Measurements from ENCODE around the gene GOLGA6C.
"Not testable (repeated sequence)": the region's sequence is repeated elsewhere in the genome, so short reads cannot be mapped to it uniquely, and the experiment has no call there.

The GOLGA6C gene

DNA sequence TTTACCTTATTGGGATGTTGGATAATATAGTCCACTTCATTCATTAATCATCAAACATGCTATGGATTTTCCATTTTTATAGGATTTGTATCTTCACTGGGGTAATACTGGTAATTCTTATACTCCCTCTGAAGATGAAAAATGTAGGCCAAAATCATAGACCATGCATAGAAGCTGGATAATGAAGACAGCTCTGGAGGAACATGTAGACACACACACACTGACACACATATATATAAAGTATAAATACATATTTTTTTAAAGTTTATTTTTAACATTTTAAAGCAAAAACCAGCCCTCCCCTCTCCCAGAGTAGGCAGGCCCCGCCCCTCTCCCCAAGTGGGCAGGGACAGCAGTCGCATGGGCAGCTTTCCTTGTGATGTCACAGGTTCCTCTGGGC, at the start of gene GOLGA6C:
GOLGA6C (plus strand) TSS at position 301 of the 400 bp plus-strand sequence. CDS start 265 bp downstream, outside the sequence.
- not testable (repeated sequence) for H3K9ac ChIP-seq (ENCODE audit: low read length); H3K27me3 ChIP-seq (ENCODE audit: control insufficient read depth, insufficient read depth, low read length); H3K4me3 ChIP-seq (ENCODE audit: low read length); H3K4me1 ChIP-seq (ENCODE audit: control insufficient read depth, insufficient read depth, low read length); H3K36me3 ChIP-seq (ENCODE audit: control insufficient read depth, insufficient read depth, low read length); H3K27ac ChIP-seq (ENCODE audit: low read depth, low read length)

GRCh38 chr15:75208501-75209288, 49.4 kb upstream of the GOLGA6C start:
- Histone ChIP-seq H3K27ac (ENCODE audit: low read depth, low read length) (no peak overlapping the region), H3K9ac (ENCODE audit: low read length) (no peak overlapping the region), H3K36me3 (ENCODE audit: control insufficient read depth, insufficient read depth, low read length) (peaks cover 38% of the 10 kb centered on the region), H3K4me3 (ENCODE audit: low read length) (no peak overlapping the region), H3K4me1 (ENCODE audit: control insufficient read depth, insufficient read depth, low read length) (peaks cover 2% of the 10 kb centered on the region), H3K27me3 (ENCODE audit: control insufficient read depth, insufficient read depth, low read length) (no peaks in the 10 kb centered on the region)

- peaks cover 2% of the 10 kb centered on the region for H3K4me1 ChIP-seq (ENCODE audit: control insufficient read depth, insufficient read depth, low read length)
- H3K27ac ChIP-seq (ENCODE audit: low read depth, low read length): no peak overlapping the region
- peaks cover 38% of the 10 kb centered on the region for H3K36me3 ChIP-seq (ENCODE audit: control insufficient read depth, insufficient read depth, low read length)
Observed at GRCh38 chr15:75209289-75209676, 48.9 kb upstream of the GOLGA6C start.

DNA sequence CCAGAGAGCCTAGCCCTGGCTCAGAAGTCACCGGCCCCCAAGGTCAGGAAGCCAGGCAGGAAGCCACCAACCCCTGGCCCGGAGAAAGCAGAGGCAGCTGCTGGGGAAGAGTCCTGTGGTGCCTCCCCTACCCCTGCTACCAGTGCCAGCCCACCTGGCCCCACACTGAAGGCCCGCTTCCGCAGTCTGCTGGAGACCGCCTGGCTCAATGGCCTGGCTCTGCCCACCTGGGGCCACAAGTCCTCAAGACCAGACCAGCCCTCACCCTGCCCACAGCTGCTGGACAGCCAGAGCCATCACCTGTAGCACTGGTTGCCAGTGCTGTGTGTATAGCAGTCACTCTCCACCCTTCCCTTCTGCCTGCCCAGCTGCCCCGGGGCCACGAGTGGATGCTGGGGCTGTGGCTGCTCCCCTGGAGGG, 47.3 kb upstream of the GOLGA6C start:
- Histone ChIP-seq H3K9ac (ENCODE audit: low read length) (no peak overlapping the region), H3K4me1 (ENCODE audit: control insufficient read depth, insufficient read depth, low read length) (no peaks in the 10 kb centered on the region), H3K27ac (ENCODE audit: low read depth, low read length) (no peak overlapping the region), H3K4me3 (ENCODE audit: low read length) (no peak overlapping the region), H3K36me3 (ENCODE audit: control insufficient read depth, insufficient read depth, low read length) (peaks cover 38% of the 10 kb centered on the region), H3K27me3 (ENCODE audit: control insufficient read depth, insufficient read depth, low read length) (no peaks in the 10 kb centered on the region)

More at GRCh38 chr15:75209289-75209676, 48.9 kb upstream of the GOLGA6C start:
- no peak overlapping the region for H3K9ac ChIP-seq (ENCODE audit: low read length)
- H3K27me3 ChIP-seq (ENCODE audit: control insufficient read depth, insufficient read depth, low read length): no peaks in the 10 kb centered on the region
- H3K4me3 ChIP-seq (ENCODE audit: low read length): no peak overlapping the region

DNA sequence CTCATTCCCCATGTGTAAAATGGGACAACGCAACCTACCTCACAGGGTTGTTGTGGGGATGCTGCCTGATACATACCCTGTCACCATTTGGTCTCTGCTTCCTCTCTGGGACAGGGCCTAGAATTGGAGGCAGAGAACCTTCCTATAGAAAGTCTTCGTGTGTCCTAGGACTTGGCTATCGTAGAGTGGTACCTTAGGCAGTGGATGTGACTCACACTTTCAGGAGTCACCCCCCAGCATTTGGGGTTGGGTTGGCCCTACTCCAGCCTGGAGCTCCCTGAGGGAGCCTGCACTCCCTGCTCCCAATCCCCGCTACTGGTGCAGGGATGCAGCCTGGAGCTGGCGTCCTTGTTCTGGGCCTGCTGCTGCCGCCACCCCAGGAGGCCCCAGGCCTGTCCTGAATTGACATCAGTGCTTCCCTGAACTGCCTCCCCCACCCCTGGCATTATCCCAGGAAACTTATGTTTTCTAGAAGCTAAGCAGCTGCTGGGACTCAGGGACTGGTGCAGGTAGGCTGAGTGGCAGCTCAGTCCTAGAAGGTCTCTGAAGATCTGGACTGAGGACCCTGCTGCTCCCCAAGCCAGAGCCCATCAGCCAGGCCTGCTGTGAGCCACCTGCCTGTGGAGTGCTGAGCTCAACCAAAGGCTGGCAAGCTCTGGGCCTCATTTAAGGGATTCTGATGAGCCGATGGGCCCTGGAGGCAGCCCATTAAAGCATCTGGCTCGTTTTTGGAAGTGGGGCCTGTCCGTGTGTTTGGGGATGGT, 46.5 kb upstream of the GOLGA6C start:
- Histone ChIP-seq H3K36me3 (ENCODE audit: control insufficient read depth, insufficient read depth, low read length) (peaks cover 34% of the 10 kb centered on the region), H3K4me1 (ENCODE audit: control insufficient read depth, insufficient read depth, low read length) (no peaks in the 10 kb centered on the region)

DNA sequence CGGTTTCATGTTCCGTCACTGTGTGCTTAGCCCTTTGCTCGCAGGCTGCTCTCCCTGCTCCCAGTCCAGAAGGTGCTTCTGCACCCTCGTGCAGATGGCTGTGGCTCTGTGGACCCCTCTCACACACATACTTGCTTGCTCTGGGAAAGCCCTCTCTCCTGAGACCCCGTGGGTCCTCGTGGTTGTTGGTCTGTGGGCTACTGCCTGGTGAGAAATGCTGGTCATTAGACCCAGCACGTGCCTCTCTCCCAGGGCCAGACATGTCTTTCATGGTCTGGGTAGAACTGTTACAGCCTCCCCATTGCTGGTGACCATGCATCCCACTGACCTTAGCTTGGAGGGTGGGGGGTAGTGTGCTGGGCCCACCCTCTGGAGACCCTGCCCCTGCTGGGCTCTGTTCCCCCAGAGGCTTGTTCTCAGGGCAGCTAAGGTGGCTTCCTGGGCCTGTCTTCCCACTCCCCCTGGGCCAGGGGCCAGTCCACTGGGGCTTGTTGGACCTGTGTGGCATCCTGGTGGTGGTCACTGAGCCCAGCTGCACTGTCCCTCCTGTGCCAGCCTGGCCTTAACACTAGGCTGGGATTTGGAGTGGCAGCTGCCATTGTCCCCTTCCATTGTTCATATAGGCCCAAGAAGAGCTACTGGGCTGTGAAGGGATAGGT, 45.8 kb upstream of the GOLGA6C start:
- no peaks in the 10 kb centered on the region for H3K27me3 ChIP-seq (ENCODE audit: control insufficient read depth, insufficient read depth, low read length)
- peaks cover 34% of the 10 kb centered on the region for H3K36me3 ChIP-seq (ENCODE audit: control insufficient read depth, insufficient read depth, low read length)
- H3K27ac ChIP-seq (ENCODE audit: low read depth, low read length): no peak overlapping the region
- no peaks in the 10 kb centered on the region for H3K4me1 ChIP-seq (ENCODE audit: control insufficient read depth, insufficient read depth, low read length)
- no peak overlapping the region for H3K9ac ChIP-seq (ENCODE audit: low read length)
- H3K4me3 ChIP-seq (ENCODE audit: low read length): no peak overlapping the region

More for the DNA sequence above, 46.5 kb upstream of the GOLGA6C start:
- Histone ChIP-seq H3K9ac (ENCODE audit: low read length) (no peak overlapping the region), H3K27ac (ENCODE audit: low read depth, low read length) (no peak overlapping the region), H3K27me3 (ENCODE audit: control insufficient read depth, insufficient read depth, low read length) (no peaks in the 10 kb centered on the region), H3K4me3 (ENCODE audit: low read length) (no peak overlapping the region)

DNA sequence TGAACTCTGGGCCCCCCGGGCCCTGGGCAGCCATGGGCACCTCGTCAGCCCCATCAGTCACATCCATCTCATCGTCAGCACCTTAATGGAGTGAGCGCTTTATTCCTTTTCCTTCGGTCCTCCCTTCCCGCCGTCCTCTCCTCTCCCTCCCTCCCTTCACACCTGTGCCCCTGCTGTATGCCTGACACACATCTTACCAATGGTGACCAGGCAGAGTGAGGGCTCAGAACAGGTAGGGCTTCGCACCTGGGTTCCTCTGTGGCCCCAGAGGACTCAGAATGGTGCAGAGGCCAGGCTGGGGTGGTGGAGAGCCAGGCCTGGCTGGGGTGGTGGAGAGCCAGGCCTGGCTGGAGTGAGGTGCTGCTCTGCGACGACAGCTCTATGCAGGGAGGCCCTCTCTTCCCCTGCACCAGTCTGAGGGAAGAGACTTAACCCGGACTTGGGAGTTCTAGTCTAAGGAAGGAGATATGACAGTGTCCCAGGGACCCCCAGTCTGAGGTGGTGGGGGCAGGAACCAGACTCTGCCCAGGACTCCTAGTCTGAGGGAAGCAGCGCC, 44.8 kb upstream of the GOLGA6C start:
- Histone ChIP-seq H3K9ac (ENCODE audit: low read length) (no peak overlapping the region), H3K4me1 (ENCODE audit: control insufficient read depth, insufficient read depth, low read length) (no peaks in the 10 kb centered on the region), H3K27ac (ENCODE audit: low read depth, low read length) (no peak overlapping the region), H3K36me3 (ENCODE audit: control insufficient read depth, insufficient read depth, low read length) (peaks cover 26% of the 10 kb centered on the region), H3K4me3 (ENCODE audit: low read length) (no peak overlapping the region), H3K27me3 (ENCODE audit: control insufficient read depth, insufficient read depth, low read length) (no peaks in the 10 kb centered on the region)

DNA sequence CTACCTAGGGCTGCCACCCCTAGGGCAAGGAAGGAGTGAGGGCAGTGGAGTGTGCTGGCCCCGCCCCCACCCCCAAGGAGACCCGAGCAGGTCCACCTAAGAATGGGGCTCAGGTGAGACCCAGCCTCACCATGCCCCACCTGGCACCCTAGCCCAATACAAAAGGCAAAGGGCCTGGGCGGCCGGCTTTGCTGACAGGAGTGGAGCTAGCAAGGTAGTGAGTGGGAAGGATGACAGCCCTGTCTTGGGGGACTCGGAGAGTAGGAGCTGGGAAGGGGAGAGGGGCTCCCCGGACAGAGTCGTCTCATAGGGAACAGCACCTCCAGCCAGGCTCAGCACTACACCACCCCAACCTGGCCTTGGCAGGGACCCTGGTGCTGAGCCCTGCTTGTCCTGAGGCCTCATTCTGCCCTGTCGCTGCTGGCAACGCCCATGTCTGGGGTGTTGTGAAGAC, 44.3 kb upstream of the GOLGA6C start:
- peaks cover 22% of the 10 kb centered on the region for H3K36me3 ChIP-seq (ENCODE audit: control insufficient read depth, insufficient read depth, low read length)
- no peaks in the 10 kb centered on the region for H3K27me3 ChIP-seq (ENCODE audit: control insufficient read depth, insufficient read depth, low read length)
- no peak overlapping the region for H3K9ac ChIP-seq (ENCODE audit: low read length)
- no peak overlapping the region for H3K27ac ChIP-seq (ENCODE audit: low read depth, low read length)
- H3K4me3 ChIP-seq (ENCODE audit: low read length): no peak overlapping the region
- no peaks in the 10 kb centered on the region for H3K4me1 ChIP-seq (ENCODE audit: control insufficient read depth, insufficient read depth, low read length)

DNA sequence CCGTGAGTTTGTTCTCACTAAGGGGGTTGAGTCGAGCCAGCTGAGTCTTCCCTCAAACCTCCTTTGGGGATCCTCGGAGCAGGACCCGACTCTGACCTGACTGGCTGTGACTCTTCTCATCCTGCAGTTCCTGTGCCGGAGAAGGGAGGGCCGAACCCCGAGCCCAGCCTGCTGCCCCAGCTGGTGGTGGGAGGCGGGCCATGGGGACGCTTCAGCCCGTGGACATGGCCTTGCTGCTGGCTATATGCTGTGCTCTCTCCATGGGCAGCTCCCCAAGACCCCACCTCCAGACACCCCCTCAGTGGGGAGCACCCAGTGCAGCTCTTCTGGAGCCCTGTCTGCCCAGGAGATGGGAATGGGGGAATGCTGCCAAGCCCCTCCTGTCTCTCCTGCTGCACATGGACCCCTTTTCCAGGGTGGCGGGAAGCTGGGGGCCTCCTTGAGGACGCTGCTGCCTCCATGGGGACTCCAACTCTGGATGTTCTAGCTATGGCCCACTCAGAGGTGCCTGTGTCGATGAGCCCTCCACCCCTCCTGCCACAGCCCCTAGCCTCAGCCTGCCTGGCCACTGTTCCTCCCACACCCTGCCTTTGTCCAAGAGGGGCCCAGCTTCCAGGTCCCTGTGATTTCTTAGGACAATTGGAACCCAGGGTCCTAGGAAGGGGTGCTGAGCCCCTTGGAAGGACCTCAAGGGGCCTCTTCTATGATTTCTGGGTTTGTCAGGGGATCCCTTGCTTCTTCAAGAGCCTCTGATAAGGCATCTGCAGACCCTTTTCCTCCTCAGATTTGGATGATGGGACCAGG, 43.6 kb upstream of the GOLGA6C start:
- H3K36me3 ChIP-seq (ENCODE audit: control insufficient read depth, insufficient read depth, low read length): peaks cover 15% of the 10 kb centered on the region

GRCh38 chr15:75215107-75216004, 42.8 kb upstream of the GOLGA6C start:
- H3K9ac ChIP-seq (ENCODE audit: low read length): no peak overlapping the region
- no peak overlapping the region for H3K4me3 ChIP-seq (ENCODE audit: low read length)
- H3K4me1 ChIP-seq (ENCODE audit: control insufficient read depth, insufficient read depth, low read length): no peaks in the 10 kb centered on the region
- no peak overlapping the region for H3K27ac ChIP-seq (ENCODE audit: low read depth, low read length)
- no peaks in the 10 kb centered on the region for H3K27me3 ChIP-seq (ENCODE audit: control insufficient read depth, insufficient read depth, low read length)
- peaks cover 15% of the 10 kb centered on the region for H3K36me3 ChIP-seq (ENCODE audit: control insufficient read depth, insufficient read depth, low read length)

More for the DNA sequence above, 43.6 kb upstream of the GOLGA6C start:
- H3K27me3 ChIP-seq (ENCODE audit: control insufficient read depth, insufficient read depth, low read length): no peaks in the 10 kb centered on the region
- H3K9ac ChIP-seq (ENCODE audit: low read length): no peak overlapping the region
- H3K27ac ChIP-seq (ENCODE audit: low read depth, low read length): no peak overlapping the region
- H3K4me3 ChIP-seq (ENCODE audit: low read length): no peak overlapping the region
- H3K4me1 ChIP-seq (ENCODE audit: control insufficient read depth, insufficient read depth, low read length): no peaks in the 10 kb centered on the region

DNA sequence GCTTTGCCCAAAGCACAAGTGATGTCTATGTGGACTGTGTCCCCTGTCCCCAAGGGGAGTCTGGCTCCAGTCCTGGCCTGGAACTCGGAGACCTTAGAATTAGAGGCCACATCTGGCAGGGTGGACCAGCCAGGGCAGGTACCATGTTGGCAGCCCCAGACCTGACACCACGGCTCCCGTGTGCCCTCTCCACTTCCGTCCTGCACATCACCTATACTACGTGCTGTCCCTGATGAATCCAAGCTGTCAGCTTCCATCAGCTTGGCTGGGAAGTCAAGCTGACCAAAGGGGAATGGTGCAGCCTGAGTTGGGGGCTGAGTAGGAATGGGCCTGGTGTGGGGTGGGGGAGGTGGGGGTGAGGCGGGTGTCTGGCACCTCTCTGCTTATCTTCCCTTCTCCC, 41.1 kb upstream of the GOLGA6C start:
- no peak overlapping the region for H3K27ac ChIP-seq (ENCODE audit: low read depth, low read length)
- H3K36me3 ChIP-seq (ENCODE audit: control insufficient read depth, insufficient read depth, low read length): peaks cover 6% of the 10 kb centered on the region
- no peak overlapping the region for H3K9ac ChIP-seq (ENCODE audit: low read length)
- H3K27me3 ChIP-seq (ENCODE audit: control insufficient read depth, insufficient read depth, low read length): no peaks in the 10 kb centered on the region
- no peaks in the 10 kb centered on the region for H3K4me1 ChIP-seq (ENCODE audit: control insufficient read depth, insufficient read depth, low read length)
- H3K4me3 ChIP-seq (ENCODE audit: low read length): no peak overlapping the region
